K562 (cell line): ENCODE measurements around the gene TOP3A. TPM values are rescaled to one million over a fixed set of nuclear protein-coding genes. Genes with fewer than 3 reads are reported as not detected.

ENCODE experiments used
- ATAC-seq: fragments of 200-7000 bp; cut with Tn5 transposase; 3 replicates; pipeline ENCODE4 v1.9.1; 2020; ENCODE audit warnings: moderate library complexity
- BruUV-seq: library from RNA; stranded (reverse); fragments of 400-500 nt; replicated peaks from 2 replicates; lab custom pipeline; 2021; lab: Mats Ljungman, UMichigan
- CTCF ChIA-PET: fragments of 300-600 bp; formaldehyde crosslinking; extraction: SDS; loops from one replicate; lab custom pipeline; 2021; ENCODE audit warnings: low intra/inter-chr PET ratio; lab: Yijun Ruan, JAX
- POLR2A ChIA-PET: fragments of 300-600, 350-650 bp; sonication (Branson Sonifier 250); formaldehyde crosslinking; extraction: SDS; loops from one replicate; lab custom pipeline; 2021; ENCODE audit warnings: antibody characterized with exemption, inconsistent platforms; lab: Yijun Ruan, JAX
- DNase-seq, 4 experiments: peaks; one replicate each; pipeline versions ENCODE4 v3.0.0 to v3.0.0-alpha.2; 2011 to 2018; ENCODE audit warnings: low spot score in 3 of 4, mixed read lengths in 3 of 4; ENCODE audit errors: extremely low read depth in 1 of 4
- FAIRE-seq: peaks from 2 replicates; lab custom pipeline; 2011; peaks lifted over from hg19 to GRCh38; lab: Jason Lieb, UNC
- H2AFZ ChIP-seq: 2 replicates; pipeline ENCODE4 v1.6.0; 2011; ENCODE audit warnings: low read depth, low read length, control low read depth, inconsistent platforms
- H3K27ac ChIP-seq: fragments of 200-600 bp; 3 replicates; pipeline ENCODE4 v1.8.0; 2011; ENCODE audit warnings: low read depth, mild to moderate bottlenecking, control low read depth, inconsistent platforms, low read length, moderate library complexity, mixed read lengths; ENCODE audit errors: extremely low read depth
- H3K27me3 ChIP-seq, 2 experiments: fragments of 300-600 bp in 1 of 2; 2 replicates in 1 of 2; 3 replicates in 1 of 2; pipeline versions ENCODE4 v1.6.0 to v1.8.0; 2011; ENCODE audit warnings: inconsistent platforms in 2 of 2, low read length in 2 of 2, mild to moderate bottlenecking in 1 of 2, mixed read lengths in 1 of 2, moderate library complexity in 1 of 2; ENCODE audit not compliant: control insufficient read depth in 2 of 2, insufficient read depth in 2 of 2
- H3K36me3 ChIP-seq: fragments of 300-600 bp; 3 replicates; pipeline ENCODE4 v1.8.0; 2011; ENCODE audit warnings: mild to moderate bottlenecking, low read length, inconsistent platforms; ENCODE audit not compliant: control insufficient read depth, insufficient read depth
- H3K4me1 ChIP-seq, 2 experiments: fragments of 200-600 bp in 1 of 2; replicated peaks in 1 of 2; 2 replicates in 1 of 2; 3 replicates in 1 of 2; pipeline versions ENCODE4 v1.5.1 to v1.8.0; 2011; ENCODE audit warnings: inconsistent platforms in 2 of 2, low read length in 2 of 2, mild to moderate bottlenecking in 1 of 2, mixed read lengths in 1 of 2, moderate library complexity in 1 of 2; ENCODE audit not compliant: control insufficient read depth in 2 of 2, insufficient read depth in 2 of 2
- H3K4me2 ChIP-seq: 2 replicates; pipeline ENCODE4 v1.6.1; 2011; ENCODE audit warnings: low read length, control low read depth, inconsistent platforms, mixed read lengths; ENCODE audit not compliant: insufficient read depth
- H3K4me3 ChIP-seq: fragments of 200-600 bp; sonication (generic), shearing (Covaris generic); 2 replicates; pipeline ENCODE4 v1.5.1; 2016; ENCODE audit warnings: control low read depth, inconsistent platforms
- H3K79me2 ChIP-seq: fragments of 200-600 bp; 3 replicates; pipeline ENCODE4 v1.8.0; 2011; ENCODE audit warnings: low read length, inconsistent platforms; ENCODE audit not compliant: control insufficient read depth, insufficient read depth
- H3K9ac ChIP-seq, 2 experiments: 2 replicates each; pipeline versions ENCODE4 v1.6.0 to v1.6.1; 2011; ENCODE audit warnings: low read depth in 2 of 2, low read length in 2 of 2, control low read depth in 1 of 2, inconsistent platforms in 1 of 2, mild to moderate bottlenecking in 1 of 2, mixed read lengths in 1 of 2; ENCODE audit not compliant: insufficient read depth in 1 of 2
- H3K9me1 ChIP-seq: one replicate; pipeline ENCODE4 v1.6.0; 2011; ENCODE audit warnings: inconsistent platforms, mild to moderate bottlenecking, low read length, moderate library complexity; ENCODE audit not compliant: control insufficient read depth, insufficient read depth
- H3K9me3 ChIP-seq: replicated peaks from 2 replicates; pipeline ENCODE4 v1.5.1; 2011; ENCODE audit warnings: low read depth, low read length, inconsistent platforms; ENCODE audit not compliant: control insufficient read depth, insufficient read depth
- H4K20me1 ChIP-seq: replicated peaks from 2 replicates; pipeline ENCODE4 v1.6.1; 2011; ENCODE audit warnings: low read length, inconsistent platforms, mixed read lengths; ENCODE audit not compliant: control insufficient read depth, insufficient read depth
- CBX1 ChIP-seq: sonication (generic); IDR thresholded peaks from 2 replicates; pipeline ENCODE4 v1.6.1; 2016; ENCODE audit warnings: antibody characterized with exemption, low read depth, mild to moderate bottlenecking
- CHD2 ChIP-seq: IDR thresholded peaks from 2 replicates; pipeline ENCODE4 v1.6.1; 2011; ENCODE audit warnings: low read depth, low read length
- EP400 ChIP-seq: fragments of 450-650 bp; IDR thresholded peaks from 2 replicates; pipeline ENCODE4 v1.6.1; 2017; ENCODE audit warnings: antibody characterized with exemption, mild to moderate bottlenecking, moderate library complexity
- GTF2A2 ChIP-seq: IDR thresholded peaks from 2 replicates; pipeline ENCODE4 v1.6.1; 2016; ENCODE audit warnings: mild to moderate bottlenecking, missing genetic modification characterization, missing compliant biosample characterization
- NFIX ChIP-seq: fragments of 250-450 bp; sonication (Bioruptor Pico); IDR thresholded peaks from 2 replicates; pipeline ENCODE4 v1.4.0; 2020; ENCODE audit warnings: low read depth, mild to moderate bottlenecking, moderate library complexity
- ZFP91 ChIP-seq: sonication (generic); formaldehyde crosslinking; IDR thresholded peaks from 2 replicates; pipeline ENCODE4 v1.8.0; 2022; ENCODE audit warnings: mild to moderate bottlenecking, missing genetic modification reagents
- ZNF174 ChIP-seq: fragments of 250-450 bp; sonication (Bioruptor Pico); IDR thresholded peaks from 2 replicates; pipeline ENCODE4 v1.4.0; 2020; ENCODE audit warnings: mild to moderate bottlenecking
- ZNF212 ChIP-seq: fragments of 450-650 bp; formaldehyde crosslinking; IDR thresholded peaks from 2 replicates; pipeline ENCODE4 v1.4.0; 2020; ENCODE audit warnings: mild to moderate bottlenecking
- ZNF512 ChIP-seq: IDR thresholded peaks from 2 replicates; pipeline ENCODE4 v1.6.1; 2016; ENCODE audit warnings: missing genetic modification characterization, missing compliant biosample characterization
- ZNF644 ChIP-seq: fragments of 200-800 bp; sonication (Bioruptor generic); IDR thresholded peaks from 2 replicates; pipeline ENCODE4 v1.6.1; 2016; ENCODE audit warnings: low read depth, missing genetic modification characterization, missing compliant biosample characterization
- WGBS: fragments of 100-300 bp; shearing (Covaris generic); methylation state at CpG from one replicate; pipeline ENCODE4 v1.1.6; 2016; ENCODE audit warnings: low coverage, mixed read lengths; ENCODE audit not compliant: insufficient coverage; ENCODE audit errors: missing lambda C conversion rate; 5-methylcytosine and 5-hydroxymethylcytosine counted together
- in situ Hi-C: fragments of 300-500 bp; cut with MboI; formaldehyde crosslinking; loops from 4 replicates; pipeline ENCODE4 v1.15.0; 2018; ENCODE audit warnings: inconsistent platforms, mixed read lengths
- intact Hi-C: fragments of 100-400 bp; cut with micrococcal nuclease; formaldehyde crosslinking; loops from 2 replicates; pipeline ENCODE4 v1.14.2; 2022
- polyA plus RNA-seq, 8 experiments: library from polyadenylated mRNA; depleted of rRNA in 4 of 8; stranded (reverse) in 5 of 8; unstranded in 3 of 8; fragments of >200 nt; fragmentation: Nextera tagmentation in 2 of 8; fragmentation: Illumina TruSeq in 1 of 8; extraction: Ambion mirVana in 2 of 8; extraction: Trizol in 1 of 8; gene quantifications; 2 replicates each; pipeline versions ENCODE4 v1.2.1 to v1.2.3, GENCODE V29; 2011 to 2014; ENCODE audit warnings: inconsistent platforms in 1 of 8, missing spikeins in 1 of 8
- total RNA-seq, 7 experiments: library from RNA; depleted of rRNA in 6 of 7; stranded (reverse); fragments of >200 nt in 6 of 7; fragmentation: Illumina TruSeq in 2 of 7; extraction: Trizol in 2 of 7; gene quantifications; 2 replicates each; pipeline versions ENCODE4 v1.2.1 to v1.2.3, GENCODE V29; 2011 to 2021; ENCODE audit warnings: low replicate concordance in 1 of 7

The TOP3A gene
- total and polyA plus RNA-seq, 9 of the 15 experiments (the other 6 are each of a cell fraction or from before 2014, with no cell fraction given) = 5.2 to 49.7 (median 24.7) TPM

GRCh38 chr17:18281788-18282187, 33.0 kb downstream of the TOP3A start:
- no peak for ATAC-seq
- DNase-seq = no peak
- no peaks in the 10 kb centered on the region; the same call in 1 of the 2 replicates for H4K20me1 ChIP-seq
- 97% methylated on average over 6 of the region's 6 CpGs for WGBS
- BruUV-seq = no TSS peak
- FAIRE-seq = no peak
- ChIA-PET POLR2A (interaction anchor here (1.0 to 1.6 kb wide), 3 partner anchors 9 to 11 kb away, joined by 3 to 6 read pairs (median 5); no protein-coding TSS in a partner anchor), CTCF (no interaction called here)
- no peak overlapping the region for H3K4me2 ChIP-seq
- no peaks in the 10 kb centered on the region for H3K27me3 ChIP-seq
- no peak for TF ChIP-seq CHD2
- no peak for TF ChIP-seq ZNF512 (tag)
- no peak for TF ChIP-seq NFIX (CRISPR knock-in tag)
- TF ChIP-seq CBX1 = no peak
- TF ChIP-seq GTF2A2 (tag) = no peak
- no peak for TF ChIP-seq EP400
- TF ChIP-seq ZNF174 (CRISPR knock-in tag) = no peak
- no peak for TF ChIP-seq ZNF644 (tag)
- TF ChIP-seq ZNF212 = no peak
- no peak for TF ChIP-seq ZFP91
- H3K79me2 ChIP-seq = no peaks in the 10 kb centered on the region
- H2AFZ ChIP-seq = no peak overlapping the region
- no peaks in the 10 kb centered on the region for H3K4me1 ChIP-seq
- intact Hi-C loops (no loop called here), in situ Hi-C loops (no loop called here)
- no peaks in the 10 kb centered on the region for H3K9me1 ChIP-seq
- peaks cover 80% of the 10 kb centered on the region for H3K36me3 ChIP-seq
- H3K9ac ChIP-seq = no peak overlapping the region
- no peaks in the 10 kb centered on the region for H3K9me3 ChIP-seq
- no peak overlapping the region for H3K4me3 ChIP-seq
- no peak overlapping the region for H3K27ac ChIP-seq
